OCI-M2 (cell line): ENCODE data around the gene GRIN1.

ENCODE experiments used
- DNase-seq: peaks from one replicate; lab custom pipeline; 2025; ENCODE audit not compliant: unreplicated experiment; lab: John Stamatoyannopoulos, UW

The GRIN1 gene

DNA sequence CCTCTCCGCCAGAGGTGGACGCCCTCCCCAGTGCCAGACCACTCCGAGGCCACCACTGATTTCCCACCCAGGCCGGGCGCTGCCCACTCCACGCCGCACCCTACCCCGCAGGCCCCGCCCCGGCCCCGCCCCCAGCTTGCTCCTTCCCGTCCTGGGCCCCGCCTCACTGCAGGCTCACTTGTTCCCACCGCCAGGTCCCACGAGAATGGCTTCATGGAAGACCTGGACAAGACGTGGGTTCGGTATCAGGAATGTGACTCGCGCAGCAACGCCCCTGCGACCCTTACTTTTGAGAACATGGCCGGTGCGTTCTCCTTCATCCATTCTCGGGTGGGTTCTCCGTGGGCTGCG, 24.4 kb downstream of the GRIN1 start:
- DNase-seq: no peak

DNA sequence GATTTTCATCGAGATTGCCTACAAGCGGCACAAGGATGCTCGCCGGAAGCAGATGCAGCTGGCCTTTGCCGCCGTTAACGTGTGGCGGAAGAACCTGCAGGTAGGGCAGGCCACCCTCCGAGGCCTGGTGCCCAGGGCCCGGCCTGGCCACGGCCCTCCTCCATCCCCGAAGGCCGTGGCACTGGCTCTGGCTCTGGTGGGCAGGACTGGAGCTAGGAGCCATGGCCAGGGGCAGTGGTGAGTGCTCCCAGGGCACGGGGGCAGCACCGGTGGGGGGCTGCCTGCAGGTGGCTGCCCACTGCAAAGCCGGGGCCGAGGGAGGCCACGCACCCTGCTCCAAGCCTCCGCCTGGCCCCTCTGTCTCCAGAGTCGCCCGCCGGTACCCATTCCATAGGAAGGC, 24.9 kb downstream of the GRIN1 start:
- no peak for DNase-seq

DNA sequence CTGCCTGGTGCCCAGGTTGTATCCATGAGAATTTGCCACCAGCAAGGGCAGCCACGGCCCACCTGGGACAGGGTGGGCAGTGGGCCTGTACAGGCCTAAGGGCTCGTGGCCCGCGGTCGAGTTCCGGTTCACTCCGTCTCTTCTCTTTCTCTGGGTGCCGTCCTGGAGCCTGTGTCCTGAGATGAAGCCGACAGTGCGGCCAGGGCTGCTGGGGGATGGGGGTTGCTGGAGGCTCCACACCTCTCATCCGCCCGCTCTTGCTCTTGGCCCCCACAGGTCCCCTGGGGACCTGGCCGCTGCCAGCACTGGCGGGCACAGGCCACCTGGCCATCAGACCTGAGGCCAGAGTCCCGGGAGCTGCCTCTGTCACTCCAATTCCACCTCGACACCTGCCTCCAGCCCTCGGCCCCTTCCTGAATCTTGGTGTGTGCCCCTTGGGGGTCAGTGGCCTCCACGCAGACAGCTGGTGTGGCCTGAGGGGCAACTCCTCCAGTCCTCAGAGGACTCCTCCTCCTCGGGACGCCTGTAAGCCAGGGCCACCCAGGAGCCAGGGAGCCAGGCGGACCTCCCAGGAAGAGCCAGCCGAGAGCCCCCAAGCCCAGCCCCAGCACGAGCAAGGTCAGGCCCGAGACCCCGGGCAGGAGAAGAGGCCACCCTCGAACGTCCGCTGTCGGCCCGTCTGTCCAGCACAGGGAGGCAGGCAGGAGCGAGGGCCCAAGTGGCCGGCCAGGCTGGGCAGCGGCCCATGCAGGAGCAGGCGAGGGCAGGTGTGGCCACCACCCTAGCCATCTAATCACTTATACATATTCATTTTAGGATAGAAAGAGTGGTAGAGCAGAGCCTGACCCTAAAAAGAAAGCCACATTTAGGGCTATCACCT, 25.7 kb downstream of the GRIN1 start:
- no peak for DNase-seq

DNA sequence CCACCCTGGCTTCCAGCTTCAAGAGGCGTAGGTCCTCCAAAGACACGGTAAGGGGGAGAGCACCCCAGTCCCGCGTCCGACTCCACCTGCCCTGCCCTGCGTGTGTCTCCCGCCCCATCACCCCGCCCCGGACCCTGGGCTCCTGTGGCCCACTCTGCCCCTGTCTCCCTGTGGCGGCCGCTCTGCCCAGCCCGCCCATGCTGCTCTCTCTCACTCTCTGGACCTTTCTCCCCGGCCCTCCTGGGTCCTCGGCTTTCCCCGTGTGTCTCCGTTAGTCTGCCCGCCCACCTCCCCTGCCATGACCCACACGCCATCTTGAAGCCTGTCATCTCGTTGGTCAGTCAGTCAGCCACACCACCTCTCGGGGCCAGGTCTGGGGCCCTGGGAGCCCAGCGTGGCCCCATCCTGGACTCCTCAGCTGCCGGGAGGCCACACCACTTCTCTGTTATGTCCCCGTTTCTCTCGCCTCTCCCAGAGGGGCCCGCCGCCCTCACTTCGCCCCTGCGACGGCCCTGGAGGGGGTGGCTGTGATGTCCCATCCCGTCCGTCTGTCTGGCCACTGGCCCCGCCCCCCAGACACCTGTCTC, 26.4 kb downstream of the GRIN1 start:
- no peak for DNase-seq

DNA sequence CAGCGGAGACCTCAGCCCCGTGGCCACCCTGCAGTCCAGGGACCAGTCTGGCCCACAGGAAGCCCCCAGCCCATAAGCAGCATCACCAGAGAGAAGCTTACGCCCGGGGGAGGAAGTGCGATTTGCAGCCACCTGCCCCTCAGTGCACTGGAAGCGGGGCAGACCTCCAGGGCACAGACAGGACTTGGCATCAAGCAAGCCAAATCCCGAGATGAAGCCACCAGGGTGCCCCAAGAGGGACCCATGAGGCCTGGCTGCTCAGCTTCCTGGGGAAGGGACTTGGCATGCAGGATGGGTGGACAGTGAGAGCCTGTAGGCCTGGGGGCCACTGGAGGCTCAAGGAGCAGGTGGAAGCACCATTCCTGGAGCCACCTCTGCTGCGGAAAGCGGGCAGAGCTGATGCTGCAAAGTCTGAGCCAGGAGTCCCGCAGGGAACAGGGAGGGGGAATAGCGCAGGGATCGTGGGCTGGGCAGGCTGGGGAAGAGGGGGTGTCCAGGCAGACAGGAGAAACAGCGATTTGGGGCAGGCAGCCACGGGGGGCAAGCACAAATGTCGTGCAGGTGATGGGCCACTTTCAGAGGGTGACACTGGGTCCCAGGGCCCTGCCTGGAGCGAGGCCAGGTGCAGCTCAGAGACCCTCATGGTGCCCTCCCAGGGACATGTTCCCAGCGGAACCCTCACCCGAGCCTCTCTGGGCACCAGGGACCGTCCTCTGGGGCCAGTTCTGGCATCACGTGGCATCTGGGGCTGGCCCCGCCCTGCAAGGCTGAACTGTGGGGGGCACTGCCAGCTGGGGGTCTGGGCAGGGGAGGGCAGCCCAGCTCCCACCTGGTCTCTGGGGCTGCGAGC, 27.7 kb downstream of the GRIN1 start:
- no peak for DNase-seq

DNA sequence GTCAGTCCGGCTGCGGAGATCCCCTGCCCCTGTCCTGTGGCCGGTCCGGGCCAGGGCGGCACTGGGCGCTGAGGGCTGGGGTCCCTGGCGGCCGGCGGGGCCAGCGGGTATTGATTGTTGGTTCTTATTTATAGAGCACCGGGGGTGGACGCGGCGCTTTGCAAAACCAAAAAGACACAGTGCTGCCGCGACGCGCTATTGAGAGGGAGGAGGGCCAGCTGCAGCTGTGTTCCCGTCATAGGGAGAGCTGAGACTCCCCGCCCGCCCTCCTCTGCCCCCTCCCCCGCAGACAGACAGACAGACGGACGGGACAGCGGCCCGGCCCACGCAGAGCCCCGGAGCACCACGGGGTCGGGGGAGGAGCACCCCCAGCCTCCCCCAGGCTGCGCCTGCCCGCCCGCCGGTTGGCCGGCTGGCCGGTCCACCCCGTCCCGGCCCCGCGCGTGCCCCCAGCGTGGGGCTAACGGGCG, 28.4 kb downstream of the GRIN1 start:
- DNase-seq: no peak

DNA sequence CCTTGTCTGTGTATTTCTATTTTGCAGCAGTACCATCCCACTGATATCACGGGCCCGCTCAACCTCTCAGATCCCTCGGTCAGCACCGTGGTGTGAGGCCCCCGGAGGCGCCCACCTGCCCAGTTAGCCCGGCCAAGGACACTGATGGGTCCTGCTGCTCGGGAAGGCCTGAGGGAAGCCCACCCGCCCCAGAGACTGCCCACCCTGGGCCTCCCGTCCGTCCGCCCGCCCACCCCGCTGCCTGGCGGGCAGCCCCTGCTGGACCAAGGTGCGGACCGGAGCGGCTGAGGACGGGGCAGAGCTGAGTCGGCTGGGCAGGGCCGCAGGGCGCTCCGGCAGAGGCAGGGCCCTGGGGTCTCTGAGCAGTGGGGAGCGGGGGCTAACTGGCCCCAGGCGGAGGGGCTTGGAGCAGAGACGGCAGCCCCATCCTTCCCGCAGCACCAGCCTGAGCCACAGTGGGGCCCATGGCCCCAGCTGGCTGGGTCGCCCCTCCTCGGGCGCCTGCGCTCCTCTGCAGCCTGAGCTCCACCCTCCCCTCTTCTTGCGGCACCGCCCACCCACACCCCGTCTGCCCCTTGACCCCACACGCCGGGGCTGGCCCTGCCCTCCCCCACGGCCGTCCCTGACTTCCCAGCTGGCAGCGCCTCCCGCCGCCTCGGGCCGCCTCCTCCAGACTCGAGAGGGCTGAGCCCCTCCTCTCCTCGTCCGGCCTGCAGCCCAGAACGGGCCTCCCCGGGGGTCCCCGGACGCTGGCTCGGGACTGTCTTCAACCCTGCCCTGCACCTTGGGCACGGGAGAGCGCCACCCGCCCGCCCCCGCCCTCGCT, 29.0 kb downstream of the GRIN1 start:
- DNase-seq: peak; percentile 4

DNA sequence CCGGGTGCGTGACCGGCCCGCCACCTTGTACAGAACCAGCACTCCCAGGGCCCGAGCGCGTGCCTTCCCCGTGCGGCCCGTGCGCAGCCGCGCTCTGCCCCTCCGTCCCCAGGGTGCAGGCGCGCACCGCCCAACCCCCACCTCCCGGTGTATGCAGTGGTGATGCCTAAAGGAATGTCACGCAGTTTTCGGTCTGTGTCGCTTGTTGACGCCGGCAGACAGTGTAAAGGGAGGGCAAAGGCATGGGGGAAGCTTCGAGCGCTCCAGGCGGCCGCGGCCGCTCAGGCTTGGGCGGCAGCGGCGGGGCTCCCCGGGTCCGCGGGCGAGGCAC, 29.6 kb downstream of the GRIN1 start:
- DNase-seq: no peak

DNA sequence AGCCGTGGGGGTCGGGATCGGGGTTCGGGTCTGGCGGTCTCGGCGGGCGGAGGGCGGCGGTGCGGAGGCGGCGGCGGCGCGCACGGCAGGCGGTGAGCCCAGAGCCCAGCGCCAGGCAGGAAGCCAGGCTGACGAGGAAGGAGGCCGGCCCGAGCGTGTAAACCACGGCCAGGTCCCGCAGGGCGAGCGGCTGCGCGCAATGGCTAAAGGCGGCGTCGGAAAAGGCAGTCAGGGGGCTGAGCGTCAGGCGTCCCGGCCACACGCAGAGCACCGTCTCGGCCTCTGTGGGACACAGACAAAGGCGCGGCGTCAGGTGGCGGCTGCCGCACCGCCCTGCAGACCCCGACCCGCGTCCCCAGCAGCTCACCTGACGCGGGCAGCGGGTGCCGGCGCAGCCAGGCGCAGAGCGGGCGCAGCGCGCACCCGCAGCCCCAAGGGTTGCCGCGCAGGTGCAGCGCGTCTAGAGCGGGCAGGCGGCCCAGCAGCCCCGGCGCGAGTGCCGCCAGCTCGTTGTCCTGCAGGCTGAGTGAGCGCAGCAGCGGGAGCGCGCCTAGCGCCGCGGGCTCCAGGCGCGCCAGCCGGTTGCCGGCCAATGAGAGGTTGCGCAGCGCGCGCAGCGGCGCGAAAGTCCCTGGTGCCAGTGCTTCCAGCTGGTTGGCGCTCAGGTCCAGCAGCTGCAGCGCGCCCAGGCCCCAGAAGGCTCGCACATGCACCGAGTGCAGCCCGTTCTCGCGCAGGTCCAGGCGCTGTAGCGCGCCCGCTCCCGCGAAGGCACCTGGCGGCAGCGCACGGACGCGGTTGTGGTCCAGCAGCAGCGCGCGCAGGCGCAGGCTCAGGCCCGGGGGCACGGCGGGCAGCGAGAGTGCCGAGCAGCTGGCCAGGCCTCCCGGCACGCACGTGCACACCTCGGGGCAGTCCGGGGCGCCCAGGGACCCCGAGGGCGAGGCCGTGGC, 30.2 kb downstream of the GRIN1 start:
- no peak for DNase-seq

DNA sequence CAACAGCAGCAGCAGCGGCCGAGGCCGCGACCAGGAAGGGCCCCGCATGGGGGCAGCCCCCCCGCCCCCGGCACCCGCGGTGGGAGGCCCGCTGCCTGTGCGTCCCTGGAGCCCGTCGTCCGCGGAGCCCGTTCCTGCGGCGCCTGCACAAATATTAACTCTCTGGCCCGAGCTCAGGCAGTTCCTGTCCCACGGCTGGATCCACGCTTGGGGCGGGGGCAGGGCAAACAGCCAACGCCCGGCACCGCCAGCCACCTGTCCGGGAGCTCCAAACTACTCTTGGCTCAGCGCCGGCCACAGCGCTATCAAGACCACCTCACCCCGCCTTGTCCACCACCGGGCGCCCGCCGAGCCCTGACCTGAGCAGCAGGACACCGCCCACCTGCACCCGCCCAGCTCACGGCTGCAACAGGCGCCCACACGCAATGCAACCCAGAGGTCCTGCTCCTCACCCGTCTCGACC, 31.0 kb downstream of the GRIN1 start, which contains the start of gene LRRC26:
TSS of gene LRRC26 (minus strand) at position 156 of the 463 bp plus-strand sequence. CDS start at position 48, 108 bp downstream.
- DNase-seq: no peak

DNA sequence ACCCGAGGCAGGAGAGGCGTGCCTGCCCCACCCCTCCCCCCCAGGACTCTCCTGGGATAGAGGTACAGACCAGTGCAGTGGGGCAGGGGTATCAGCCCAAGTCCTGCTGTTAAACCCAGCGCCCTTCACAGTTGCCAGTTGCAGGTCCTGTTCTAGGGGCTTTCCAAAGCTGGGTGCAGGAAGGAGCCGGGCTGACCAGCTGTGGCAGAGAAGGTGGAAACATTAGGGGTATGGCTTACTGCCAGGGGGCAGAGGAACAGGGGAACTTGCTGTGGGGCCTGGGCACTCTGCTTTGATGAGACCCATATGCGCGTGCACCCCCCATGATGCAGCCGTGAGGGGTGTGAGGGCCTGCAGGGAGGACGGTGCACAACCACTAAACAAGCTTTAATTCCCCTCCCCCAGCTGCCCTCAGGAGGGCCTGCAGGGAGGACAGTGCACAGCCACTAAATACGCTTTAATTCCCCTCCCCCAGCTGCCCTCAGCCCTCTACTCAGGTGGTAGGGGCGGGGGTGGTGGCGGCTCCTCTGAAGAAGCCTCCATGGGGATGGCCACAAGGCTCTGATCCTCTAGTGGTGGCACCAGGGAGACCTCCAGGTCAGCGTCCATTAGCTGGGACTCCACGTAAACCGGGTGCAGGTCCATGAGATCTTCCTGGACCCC, 31.7 kb downstream of the GRIN1 start:
- no peak for DNase-seq

DNA sequence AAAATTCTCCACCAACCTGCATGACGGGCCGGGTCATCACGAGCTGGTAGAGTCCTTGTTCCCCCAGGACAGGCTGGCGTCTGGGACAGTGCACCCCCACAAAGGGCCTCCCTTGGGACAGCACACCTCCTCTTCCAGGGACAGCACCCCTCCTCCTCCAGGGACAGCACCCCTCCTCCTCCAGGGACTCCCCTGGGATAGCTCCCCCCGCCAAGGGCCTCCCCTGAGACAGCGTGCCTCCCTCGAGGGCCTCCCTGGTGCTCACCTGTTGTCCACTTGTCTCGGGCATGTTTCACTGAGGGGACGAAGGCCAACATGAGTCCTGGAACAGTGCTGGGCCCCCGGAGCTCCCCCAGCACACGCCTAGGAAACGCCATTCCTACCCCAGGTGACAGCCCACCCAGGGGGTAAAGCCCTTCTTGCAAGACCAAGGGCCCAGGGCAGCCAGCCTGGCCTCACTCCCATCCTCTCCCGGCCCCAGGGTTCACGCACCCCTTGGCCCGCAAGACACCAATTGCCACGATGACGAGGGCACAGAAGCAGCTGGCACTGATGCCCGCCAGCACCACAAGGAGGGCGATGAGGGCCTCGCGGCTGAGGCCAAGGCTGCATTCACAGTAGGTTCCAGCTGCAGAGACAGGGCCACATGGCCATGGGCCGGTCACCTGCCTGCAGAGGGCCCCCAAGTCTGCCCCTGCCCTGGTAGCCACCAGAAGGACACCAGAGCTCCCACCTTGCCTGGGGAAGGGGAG, 32.4 kb downstream of the GRIN1 start:
- no peak for DNase-seq

DNA sequence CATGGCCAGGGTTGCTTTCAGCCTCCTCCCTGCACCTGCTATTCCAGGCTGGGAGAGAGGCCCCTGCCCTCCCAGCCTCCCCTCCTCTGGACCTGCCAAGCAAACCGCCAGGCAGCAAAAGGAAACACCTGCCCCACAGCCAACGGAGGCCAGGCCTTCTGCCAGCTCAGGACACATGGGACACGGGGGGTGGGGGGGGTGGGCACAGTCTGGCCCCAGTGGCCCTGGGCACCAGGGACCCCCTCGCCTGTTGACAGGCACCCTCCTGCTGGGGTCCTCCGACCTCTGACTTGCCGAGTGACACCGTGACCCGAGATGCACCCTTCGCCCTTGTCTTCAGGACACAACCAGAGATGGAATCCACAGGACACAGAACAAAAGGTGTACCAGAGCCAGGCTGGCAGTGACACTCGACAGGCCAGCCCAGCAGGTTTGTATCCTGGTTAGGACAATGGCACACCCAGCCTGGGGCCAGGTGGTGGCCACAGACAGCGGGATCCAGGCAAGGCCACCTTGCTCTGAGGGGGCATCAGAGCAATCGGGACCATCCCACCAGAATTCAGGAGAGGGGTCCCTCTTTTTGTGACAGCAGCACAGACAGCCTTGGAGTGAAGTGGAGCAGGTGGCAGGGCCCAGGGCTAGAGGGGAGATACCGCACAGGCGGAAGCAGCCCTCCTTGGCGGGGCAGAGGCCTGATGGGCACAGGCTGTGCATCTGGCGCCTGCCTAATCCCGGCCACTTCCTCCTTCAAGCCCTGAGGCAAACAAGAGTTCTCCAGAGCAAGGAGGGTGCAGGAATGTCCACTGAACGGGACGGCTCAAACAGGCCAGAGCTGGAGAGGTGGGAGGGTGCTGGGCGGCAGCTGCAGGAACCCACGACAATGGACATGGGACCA, 34.2 kb downstream of the GRIN1 start:
- DNase-seq: no peak

DNA sequence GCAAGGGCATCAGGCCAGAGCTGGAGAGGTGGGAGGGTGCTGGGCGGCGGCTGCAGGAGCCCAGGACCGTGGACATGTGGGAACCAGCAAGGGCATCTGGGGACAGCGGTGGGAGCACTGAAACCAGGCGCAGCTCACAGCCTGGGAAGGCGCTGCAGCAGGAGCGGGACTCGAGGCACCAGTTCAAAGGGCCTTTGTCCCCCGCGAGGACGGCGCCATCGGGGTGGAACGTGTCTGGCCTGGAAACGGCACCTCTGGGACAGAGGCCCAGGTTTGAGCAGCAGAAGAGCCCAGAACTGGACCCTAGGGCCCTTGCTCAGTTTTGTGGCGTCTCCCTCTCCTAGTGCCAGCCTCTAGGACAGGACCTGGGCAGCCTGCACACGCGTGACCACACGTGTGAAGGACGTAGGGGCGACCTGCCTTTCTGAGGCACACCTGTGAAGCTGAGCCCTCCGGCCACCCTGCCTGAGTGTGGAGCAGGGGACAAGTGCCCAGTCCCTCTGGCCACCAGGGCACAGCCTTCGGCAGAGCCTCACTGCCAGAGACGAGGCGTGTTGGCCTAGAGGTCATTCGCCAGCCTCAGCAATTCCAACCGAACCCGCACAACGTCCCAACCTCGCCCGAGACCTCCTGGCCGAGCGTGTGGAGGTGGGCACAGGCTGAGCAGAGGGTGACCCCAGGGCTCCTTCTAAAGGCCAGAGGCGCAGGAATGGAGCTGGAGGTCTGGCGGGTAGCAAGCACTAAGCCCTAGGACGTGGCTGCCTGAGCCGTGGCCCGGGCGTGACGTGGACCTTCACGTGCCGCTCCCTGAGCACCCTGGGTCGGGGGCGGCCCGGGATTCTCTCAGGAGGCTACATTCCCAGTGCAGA, 35.1 kb downstream of the GRIN1 start:
- no peak for DNase-seq

DNA sequence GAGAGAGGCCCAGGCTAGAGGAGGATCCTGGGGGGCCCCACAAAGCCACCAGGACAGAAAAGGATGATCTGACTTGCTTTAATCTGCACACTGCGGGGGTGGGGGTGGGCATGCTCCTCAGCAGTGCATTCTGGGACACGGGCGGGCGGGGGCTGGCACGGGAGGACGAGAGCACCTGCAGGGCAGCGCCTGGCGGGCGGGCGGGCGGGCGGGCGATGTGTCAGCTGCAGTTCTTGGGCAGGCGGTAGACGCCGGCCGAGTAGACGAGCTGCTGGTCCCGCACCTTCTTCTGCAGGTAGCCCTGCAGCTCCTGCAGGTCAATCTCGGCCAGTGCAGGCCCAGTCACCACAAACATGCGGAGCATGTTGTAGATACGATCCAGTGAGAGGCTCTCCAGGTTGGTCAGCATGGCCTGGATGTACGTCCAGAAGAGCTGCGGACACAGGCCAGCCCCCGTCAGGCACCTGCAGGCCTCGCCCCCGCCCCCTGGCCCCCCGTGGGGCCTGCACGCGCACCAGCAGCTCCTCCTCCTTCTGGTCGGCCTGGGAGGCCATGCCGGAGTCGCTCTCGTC, 35.9 kb downstream of the GRIN1 start:
- no peak for DNase-seq

DNA sequence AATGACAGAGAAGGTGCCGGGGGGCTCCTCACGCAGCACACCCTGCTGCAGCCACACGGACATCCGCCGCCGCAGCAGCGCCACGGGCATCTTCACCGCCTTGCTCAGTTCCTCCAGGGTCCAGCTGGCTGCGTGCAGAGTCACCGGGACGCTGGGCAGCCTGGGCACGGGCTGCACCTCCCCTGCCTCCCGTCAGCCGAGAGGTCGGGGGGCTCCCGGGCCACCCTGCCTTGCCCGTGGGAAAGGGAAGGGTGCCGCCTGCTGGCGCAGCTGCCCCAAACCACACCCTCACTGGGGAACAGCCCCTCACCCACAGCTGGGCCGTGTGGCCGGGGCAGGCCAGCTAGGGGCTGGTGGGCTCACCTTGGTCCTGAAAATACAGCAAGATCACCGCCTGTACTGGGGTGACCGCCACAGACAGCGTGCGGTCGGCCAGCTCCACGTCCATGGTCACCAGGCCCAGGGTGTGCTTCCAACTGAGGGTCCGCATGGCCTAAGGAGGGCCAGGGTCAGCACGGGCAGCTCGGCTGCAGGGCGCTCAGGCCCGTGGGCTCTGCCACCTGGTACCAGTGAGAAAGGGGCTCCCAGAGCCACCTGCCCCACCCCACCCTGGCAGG, 36.5 kb downstream of the GRIN1 start:
- no peak for DNase-seq
